HS-5 (cell line): ENCODE data around the gene CHID1.
A peak's percentile ranks its signal among the peaks of the same experiment; 100 is the strongest.

ENCODE experiments used
- DNase-seq: peaks from one replicate; pipeline ENCODE4 v3.0.0-alpha.2; 2012; ENCODE audit warnings: low read depth

Gene CHID1

DNA sequence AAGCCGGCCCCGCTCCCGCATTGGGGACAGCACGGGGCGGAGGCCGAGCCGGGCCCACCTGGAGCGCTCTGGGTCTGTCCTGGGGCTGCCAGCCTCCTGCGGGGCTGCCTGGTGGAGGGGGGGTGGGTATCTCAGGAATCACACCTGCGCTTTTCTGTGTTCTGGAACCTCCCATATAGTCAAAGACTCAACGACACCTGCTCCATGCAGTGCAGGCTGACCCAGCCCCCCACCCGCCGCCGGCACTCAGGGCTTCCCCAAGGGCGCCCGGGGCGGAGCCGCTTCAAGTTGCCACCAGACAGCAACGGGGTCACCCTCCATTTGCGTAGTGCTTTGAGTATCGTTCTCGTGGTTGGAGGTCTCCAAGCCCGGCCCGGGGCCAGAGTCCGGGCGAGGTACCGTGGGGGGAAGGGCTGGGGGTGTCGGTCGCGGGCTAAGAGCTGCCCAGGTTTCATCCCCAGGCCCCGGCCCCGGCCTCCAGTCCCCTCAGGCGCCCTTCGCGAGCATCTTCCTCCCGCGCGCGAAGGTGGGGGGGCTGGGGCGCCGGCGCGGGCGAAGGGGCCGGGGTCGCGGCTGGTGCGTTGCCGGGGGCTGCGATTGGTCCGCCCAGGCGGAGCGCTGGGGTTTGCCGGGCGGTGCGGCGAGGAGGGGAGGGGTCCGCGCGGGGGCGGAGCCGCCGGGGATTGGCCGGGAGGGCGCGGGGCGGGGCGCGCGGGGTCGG, 61.3 kb downstream of the CHID1 start:
- no peak for DNase-seq

DNA sequence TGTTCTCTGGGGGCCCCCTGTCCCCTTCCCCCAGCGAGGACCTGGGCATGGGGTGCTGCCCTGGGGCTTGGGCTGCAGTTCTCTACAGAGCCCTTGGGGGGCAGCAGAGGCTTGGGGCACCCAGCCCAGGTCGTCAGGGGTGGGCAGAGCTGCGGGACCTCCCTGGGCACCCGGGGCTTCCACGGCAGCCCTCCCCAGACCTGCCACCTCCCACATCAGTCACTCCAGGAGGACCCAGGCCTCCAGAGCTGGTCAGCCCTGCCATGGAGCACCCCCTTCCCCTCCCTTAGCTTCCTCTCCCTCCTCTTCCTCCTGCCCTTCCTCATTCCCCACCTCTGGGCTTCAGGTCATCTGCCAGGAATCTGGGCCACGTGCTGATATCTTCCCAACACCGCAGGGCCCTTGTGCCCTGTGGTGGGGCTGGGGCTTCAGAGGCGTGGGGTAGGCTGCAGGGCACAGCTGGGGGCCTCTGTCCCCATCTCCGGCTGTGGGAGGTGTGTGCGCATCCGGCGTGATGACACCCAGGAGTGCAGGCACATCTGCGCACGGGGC, 62.2 kb downstream of the CHID1 start:
- no peak for DNase-seq

DNA sequence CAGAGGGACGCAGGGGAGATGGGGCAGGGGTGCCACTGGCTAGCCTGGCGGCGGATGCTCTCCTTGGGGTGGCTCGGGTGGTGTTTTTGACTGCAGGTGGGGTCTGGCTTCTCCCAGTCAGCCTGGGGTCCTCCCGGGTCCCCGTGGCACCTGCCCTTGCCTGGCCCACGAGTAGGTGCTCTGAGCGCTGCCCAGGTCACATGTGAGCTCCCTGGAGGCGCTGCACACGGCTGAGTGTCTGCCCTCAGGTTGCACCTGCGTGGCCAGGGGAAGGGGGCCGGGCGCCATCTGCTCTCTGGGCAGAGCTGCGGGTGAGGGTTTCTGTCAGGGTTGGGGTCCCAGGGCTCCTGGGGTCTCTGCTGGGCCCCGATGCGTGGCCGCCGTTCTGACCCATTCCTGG, 62.7 kb downstream of the CHID1 start:
- DNase-seq = no peak

DNA sequence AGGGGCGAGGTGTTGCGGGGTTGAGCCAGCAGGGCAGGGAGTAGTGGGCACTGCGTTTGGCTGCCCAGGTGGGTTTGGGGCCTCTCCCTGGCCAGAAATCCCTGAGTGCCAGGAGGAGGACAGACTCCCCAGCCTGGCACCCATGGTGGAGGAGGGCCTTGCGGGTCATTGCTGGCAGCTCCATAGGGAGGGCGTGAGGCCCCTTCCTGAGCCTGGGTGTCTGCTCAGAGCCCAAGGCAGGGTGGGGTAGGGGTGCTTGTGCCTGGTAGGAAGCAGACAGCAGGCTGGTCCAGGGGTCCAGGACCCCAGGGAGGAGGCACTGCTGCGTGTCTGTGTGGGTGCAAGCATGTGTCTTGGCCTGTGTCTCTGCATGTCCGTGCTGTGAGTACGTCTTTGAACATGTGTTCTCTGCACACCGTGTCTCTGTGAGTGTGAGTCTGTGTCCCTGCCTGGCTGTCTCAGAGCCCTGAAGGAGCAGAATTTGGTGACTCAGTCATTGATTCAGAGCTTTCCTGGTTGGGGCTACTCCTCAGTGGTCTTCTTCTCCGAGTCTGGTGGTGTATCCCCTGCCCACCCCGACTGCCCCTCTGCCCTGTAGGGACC, 64.0 kb downstream of the CHID1 start:
- no peak for DNase-seq

DNA sequence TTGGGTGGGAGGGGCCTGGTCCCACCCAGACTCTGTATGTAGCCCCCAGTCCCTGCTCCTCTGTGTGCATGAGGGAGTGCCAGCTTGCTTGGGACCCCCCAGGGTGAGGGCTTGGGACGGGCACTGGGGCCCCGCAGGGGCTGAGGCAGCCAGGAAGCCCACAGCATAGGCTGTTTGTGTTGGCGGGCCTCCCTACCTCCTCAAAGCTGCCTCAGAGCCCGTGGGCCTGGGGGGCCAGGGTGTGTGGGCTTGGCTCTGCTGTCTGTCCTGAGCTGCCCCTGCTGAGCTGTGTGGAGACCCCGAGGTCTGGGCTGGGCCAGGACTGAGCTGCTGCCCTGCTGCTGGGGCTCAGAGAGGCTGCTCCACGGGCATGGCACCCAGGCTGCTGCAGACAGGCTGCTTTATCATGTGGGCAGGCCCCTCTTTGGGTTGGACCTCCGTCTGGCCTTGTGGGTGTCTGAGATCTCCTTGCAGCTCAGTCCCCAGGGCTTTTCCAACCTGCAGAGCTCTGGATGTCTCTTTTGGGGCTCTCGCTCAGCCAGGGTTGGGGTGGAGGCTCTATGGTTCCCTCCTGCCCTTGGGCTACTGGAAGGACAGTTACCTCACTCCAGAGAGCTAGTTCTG, 64.6 kb downstream of the CHID1 start:
- no peak for DNase-seq

DNA sequence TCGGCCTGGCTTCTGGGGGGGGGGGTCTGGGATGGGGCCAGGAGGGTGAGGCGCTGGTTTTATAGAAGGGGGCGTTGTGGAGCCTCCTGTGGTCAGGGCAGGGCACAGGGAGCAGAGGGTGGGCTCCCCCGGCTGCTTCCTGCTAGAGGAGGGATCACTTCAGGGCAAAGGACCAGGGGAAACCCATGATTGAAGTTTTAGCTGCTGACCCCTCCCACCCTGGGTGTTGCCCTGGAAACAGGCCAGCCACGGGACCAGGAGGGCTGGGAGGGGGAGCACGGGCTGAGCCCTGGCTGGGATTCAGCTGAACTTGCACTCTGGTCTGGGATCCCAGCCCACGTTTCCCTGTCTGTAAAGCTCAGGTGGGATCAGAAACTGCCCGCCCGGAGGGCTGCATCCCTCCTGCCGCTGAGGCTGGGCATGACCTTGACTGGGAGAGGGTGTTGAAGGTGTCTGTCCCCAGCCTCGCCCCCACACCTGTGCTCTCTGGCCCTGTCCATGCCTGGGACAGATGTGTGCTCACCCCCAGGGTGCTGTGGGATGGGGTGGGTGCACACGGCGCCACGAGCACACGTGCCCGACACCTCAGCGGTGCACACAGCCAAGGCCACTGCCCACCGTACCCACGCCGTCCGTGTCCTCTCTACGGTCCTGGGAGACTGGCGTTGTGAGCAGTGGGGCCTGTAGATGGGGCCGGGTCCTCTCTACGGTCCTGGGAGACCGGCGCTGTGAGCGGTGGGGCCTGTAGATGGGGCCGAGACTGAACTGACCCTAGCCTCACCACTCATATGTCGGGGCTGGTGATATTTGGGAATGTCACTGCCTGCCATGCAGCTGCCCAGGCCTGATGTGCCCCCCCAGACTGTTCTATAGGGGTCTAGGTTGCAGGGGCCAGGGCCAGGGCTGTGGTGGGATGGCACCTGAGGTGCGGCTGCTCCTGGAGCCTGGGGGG, 65.6 kb downstream of the CHID1 start:
- DNase-seq = peak; percentile 49

DNA sequence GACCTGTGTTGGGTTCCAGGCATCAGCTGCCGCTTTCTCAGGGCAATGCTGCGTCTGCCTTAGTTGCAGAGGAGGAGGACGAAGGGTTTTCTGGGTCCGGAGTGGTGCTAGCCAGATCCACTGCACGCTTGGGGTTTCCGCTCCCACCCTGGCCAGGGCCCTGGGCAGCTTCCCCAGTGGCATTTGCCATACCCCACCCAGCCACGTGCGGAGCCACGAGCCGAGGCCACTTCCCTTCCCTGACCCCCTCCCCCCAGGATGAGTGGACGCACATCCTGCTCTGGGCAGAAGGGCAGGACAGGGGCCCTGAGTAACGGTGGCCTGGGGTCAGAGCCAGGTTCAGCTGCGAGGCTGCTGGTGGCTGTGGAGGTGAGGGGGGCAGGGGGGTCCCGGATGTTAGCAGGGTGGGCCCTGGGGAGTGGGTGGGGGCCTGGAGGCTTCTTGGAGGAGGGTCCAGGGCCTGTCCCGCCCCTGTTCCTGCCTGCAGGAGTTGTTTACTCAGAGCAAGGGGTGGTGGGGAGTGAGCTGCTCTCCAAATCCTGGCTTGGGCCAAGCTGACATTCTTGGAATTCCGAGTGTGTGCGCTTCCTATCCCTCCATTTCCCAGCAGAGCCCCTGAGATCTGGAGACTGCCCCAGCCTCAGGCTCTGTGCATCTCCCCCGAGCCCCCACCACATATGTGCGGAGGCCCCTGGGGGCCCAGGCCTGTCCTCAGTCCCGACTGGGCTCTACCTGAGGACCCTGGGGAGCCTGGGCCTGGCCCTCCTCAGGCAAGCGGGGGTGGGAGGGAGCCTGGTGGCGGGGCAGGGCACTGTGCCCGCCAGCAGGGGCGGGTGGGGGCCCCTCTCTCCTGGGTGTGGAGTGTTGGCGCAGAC, 66.6 kb downstream of the CHID1 start:
- DNase-seq = peak; percentile 88

DNA sequence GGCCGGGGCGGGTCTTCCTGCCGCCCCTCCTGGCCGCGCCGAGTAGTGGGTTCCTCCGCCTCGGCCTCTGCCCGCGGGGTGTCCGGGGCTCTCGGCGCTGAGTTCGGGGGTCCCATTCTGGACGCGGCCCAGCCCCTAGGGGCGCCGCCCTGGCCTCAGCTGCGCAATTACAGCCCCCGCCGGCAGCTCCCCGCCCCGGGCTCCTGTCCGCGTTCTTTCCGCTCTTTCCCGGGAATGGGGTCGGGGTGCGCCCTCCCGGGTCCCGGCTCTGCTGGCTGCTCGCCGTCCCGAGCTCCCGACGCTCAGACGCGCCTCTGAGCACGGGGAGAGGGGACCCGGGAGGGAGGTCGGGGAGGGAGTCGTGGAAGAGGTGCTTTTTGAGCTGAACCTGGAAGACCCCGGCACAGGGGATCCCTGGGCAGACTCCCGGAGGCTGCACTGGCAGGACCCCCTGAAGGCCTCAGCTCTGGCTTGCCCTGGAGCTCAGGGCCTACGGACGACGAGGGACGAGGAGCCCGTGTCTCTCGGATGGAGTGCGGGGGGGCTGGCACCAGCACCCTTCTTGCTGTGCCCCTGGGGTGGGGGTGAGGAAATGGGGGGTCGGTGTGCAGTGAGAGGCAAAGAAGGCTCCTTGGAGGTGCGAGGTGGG, 67.4 kb downstream of the CHID1 start:
- no peak for DNase-seq

DNA sequence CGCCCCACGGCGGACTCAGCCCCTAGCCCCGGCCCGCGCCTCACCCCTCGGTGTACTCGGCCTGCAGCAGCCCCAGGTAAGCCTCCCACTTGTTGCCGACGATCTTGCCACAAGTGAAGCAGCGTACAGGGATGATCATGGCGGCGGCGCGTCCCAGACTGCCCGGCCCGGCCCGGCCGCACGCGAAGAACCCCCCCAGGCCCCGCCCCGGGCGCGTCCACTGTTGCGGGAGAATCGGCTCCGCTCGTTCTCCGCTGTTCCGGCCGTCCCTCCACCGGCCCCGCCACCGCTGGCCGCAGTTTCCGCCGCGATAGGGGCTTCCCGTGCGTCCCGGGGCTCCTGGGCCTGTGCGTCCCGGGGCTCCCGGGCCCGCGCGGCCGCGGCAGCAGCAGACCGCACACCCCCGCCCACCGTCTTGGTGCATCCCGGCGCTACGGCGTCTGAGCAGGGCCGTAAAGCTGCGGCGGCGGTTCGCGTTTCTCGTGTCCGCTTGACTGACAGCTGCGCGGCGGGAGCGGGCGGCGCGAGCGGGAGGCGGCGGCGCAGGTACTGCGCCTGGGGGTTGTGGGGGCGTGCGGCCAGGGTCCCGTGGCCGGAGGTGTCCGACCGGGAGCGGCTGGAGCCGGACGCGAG, 68.1 kb downstream of the CHID1 start, which contains the start of the genes POLR2L and TSPAN4:
Gene POLR2L, minus strand, starts transcription at position 160 of the 633 bp plus-strand sequence. Its CDS starts 21 bp downstream, at position 139.
Gene TSPAN4, plus strand, starts transcription at position 483 of the 633 bp plus-strand sequence. CDS start 7,453 bp downstream, outside the sequence.
- no peak for DNase-seq

DNA sequence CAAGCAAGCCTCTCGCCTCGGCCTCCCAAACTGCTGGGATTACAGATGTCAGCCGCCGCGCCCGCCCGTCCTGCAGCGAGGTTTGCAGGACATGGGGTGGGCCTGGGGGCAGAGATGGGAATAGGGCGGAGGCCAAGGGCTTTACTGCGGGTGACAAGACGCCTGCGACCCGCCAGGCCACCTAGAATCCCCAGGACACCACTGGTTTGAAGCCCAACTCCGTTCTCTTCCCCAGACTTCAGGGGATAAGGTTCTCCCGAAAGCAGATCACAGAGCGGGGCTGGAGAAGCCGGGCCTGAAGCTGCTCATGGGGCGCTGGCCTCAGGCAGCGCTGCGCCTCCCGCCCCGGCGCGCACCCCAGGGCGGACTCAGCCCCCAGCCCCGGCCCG, 68.6 kb downstream of the CHID1 start:
- no peak for DNase-seq

DNA sequence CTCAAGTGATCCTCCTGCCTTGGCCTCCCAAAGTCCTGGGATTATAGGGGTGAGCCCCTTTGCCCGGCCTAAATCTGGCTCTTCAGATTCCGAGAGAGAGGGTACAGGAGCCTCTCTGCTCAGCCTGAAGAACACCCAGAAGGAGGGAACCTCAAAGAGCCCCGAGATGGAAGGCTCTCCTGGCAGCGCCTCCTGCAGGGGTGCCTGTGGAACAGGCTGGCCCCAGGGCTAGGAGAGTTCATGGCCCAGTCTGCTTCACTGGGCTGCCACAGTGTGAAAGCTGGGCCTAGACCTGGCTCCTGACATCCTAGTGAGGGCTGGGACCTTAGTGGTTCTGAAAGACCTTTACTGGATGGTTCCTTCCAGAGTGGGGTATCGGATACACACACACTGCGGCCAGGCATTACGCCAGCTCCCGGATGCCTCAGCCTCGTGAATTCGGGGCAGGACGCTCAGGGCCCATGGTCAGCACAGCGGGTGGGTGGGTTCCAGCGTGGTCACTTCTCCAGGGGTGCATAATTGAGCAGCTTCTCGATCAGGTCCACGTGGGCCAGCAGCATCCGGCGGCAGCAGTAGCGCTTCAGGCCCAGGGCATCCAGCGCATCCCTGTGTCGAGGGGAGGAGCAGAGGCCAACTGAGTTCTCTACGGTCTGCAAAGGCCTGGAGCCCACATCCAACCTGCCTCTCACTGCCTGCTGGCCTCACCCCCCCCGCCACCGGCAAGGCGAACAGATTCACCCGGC, 70.6 kb downstream of the CHID1 start:
- DNase-seq = no peak

DNA sequence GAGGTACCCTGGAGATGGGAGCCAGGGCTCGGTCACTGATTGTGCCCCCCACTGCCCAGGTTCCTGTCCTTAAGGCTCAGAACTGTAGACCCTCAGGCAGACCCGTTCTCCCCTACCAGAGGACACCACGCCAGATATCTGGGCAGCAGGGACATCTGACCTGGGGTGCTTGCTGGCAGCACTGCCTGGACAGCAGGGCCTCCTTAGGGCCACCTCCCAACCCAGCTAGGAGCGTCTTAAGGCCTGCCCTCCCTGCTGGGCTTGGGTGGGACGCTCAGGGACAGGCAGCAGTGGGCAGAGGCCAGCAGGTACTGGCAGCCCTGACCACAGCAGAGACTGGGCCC, 71.4 kb downstream of the CHID1 start:
- no peak for DNase-seq

DNA sequence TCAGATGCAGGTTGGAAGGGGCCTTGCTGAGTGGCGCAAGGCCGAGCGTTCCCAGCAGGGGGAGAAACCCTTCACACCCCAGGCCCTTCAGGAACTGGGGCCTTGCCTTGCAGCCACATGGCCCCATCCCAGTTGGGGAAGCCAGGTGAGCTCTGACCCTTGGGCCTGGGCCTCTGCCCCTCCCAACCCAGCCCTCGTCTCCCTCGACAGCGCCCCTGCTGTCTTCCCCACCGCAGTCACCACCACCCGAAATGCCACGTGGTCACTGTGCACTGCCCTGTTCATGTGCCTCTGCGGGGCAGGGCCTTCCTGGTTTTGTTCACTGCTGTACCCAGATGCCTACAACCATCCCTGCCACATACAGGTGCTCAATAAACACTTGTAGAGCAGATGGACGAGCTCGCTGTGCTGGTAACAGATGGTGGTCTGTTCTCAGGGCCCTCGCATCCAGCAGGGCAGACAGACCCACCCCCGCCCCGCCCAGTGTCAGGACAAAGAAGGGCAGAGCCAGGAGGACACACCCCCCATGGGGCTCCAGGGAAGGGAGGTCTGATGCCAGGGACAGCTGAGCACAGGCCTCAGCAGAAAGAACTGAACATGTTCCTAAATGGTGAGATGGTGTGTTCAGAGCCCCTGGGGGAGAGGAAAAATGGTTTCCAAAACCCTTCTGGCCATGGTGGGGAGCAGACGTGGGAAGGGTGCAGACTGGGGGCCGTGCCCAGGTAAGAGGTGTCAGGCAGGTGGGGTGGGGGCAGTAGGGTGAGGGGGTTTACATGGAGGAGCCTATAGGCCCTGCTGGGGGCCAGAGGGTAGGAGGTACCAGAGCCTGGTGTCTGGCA, 72.0 kb downstream of the CHID1 start:
- DNase-seq = no peak

DNA sequence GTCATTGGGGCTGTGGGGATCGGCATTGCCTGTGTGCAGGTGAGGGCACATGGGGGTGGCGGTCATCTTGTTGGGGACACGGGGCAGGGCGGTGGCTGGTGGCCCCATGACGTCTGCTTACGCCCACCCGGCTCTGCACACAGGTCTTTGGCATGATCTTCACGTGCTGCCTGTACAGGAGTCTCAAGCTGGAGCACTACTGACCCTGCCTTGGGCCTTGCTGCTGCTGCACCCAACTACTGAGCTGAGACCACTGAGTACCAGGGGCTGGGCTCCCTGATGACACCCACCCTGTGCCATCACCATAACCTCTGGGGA, 72.7 kb downstream of the CHID1 start:
- DNase-seq = no peak

DNA sequence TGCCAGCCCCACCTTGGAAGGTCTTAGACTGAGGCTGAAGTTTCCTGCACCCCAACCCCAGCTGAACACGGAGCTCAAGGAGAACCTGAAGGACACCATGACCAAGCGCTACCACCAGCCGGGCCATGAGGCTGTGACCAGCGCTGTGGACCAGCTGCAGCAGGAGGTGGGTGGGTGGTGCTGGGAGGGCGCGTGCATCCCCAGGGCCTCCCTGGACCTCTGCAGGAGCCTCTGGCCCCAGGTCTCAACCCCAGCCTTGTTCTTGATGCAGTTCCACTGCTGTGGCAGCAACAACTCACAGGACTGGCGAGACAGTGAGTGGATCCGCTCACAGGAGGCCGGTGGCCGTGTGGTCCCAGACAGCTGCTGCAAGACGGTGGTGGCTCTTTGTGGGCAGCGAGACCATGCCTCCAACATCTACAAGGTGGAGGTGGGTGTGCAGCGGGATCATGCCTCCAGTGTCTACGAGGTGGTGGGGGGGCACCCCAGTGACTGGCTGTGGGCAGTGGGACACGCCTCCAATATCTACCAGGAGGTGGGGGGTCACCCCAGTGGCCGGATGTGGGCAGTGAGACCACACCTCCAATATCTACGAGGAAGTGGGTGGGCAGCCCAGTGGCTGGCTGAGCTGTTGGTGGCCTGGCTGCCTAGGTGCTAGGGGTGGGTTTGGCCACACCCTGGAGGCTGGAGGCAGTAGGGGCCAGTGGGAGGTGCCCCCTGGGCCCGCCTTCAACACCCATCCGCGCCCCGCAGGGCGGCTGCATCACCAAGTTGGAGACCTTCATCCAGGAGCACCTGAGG, 73.2 kb downstream of the CHID1 start:
- DNase-seq = no peak

DNA sequence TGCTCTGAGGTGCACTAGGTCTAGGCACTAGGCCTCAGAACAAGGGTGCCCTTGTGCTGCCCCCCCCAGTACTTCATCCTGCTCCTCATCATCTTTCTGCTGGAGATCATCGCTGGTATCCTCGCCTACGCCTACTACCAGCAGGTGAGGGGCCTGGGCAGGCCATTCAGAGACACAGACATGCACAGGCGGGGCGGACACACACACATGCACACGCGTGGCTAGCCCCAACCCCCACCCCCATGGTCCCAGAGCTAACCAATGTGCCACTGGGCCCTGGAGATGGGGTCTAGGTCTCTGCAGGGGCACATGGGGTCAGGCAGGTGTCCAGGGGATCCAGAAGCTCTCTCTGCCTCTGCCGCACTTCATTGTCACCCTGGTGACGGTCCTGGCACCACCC, 73.9 kb downstream of the CHID1 start:
- DNase-seq = no peak

DNA sequence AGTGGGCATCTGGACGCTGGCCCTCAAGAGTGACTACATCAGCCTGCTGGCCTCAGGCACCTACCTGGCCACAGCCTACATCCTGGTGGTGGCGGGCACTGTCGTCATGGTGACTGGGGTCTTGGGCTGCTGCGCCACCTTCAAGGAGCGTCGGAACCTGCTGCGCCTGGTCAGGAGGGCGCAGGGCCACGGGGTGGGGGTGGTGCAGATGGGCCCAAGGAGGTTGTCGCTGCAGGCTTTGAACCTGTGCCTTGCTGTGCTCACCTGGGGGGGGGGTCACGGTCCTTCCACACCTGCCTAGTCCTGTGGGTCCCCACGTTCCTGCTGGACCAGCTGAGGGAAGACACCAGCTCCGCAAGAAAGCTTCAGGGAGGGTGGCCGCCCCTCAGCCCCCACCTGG, 74.3 kb downstream of the CHID1 start:
- DNase-seq = no peak
